PC-9 (cell line): ENCODE measurements around the gene DNAH7. TPM values are rescaled to one million over a fixed set of nuclear protein-coding genes. Genes with fewer than 3 reads are reported as not detected.

ENCODE experiments used
- BruUV-seq: library from RNA; stranded (reverse); fragments of 400-500 nt; replicated peaks from 2 replicates; lab custom pipeline; 2021; lab: Mats Ljungman, UMichigan
- CTCF ChIA-PET: fragments of 300-600 bp; sonication (Branson Sonifier 250); formaldehyde crosslinking; loops from one replicate; lab custom pipeline; 2022; ENCODE audit warnings: antibody characterized with exemption; lab: Charles Lee
- POLR2A ChIA-PET: fragments of 300-600 bp; sonication (Branson Sonifier 250); formaldehyde crosslinking; loops from one replicate; lab custom pipeline; 2022; ENCODE audit warnings: antibody characterized with exemption; ENCODE audit not compliant: unreplicated experiment; lab: Charles Lee
- DNase-seq, 2 experiments: peaks; one replicate each; pipeline versions ENCODE4 v3.0.0 to v3.0.0-alpha.2; 2015 to 2022; ENCODE audit warnings: mixed read lengths in 1 of 2
- H2AFZ ChIP-seq: fragments of 200-600 bp; sonication (generic); 2 replicates; pipeline ENCODE4 v1.8.1; 2017; ENCODE audit warnings: antibody characterized with exemption
- H3F3A ChIP-seq: fragments of 200-600 bp; sonication (generic); 2 replicates; pipeline ENCODE4 v1.8.1; 2017; ENCODE audit warnings: antibody characterized with exemption, mild to moderate bottlenecking, low read depth; ENCODE audit not compliant: insufficient read depth
- H3K27ac ChIP-seq: fragments of 200-600 bp; sonication (generic); 2 replicates; pipeline ENCODE4 v1.6.1; 2016; ENCODE audit warnings: mixed run types
- H3K27me3 ChIP-seq: fragments of 200-600 bp; sonication (generic); 2 replicates; pipeline ENCODE4 v1.6.1; 2016; ENCODE audit warnings: low read depth, mixed run types; ENCODE audit not compliant: insufficient read depth
- H3K36me3 ChIP-seq: fragments of 200-600 bp; sonication (generic); 2 replicates; pipeline ENCODE4 v1.6.1; 2016; ENCODE audit warnings: low read depth, mixed run types
- H3K4me1 ChIP-seq: fragments of 200-600 bp; sonication (generic); replicated peaks from 2 replicates; pipeline ENCODE4 v1.6.1; 2016; ENCODE audit warnings: mixed run types; ENCODE audit not compliant: insufficient read depth
- H3K4me2 ChIP-seq: fragments of 200-600 bp; sonication (generic); 2 replicates; pipeline ENCODE4 v1.6.1; 2017; ENCODE audit warnings: mixed run types
- H3K4me3 ChIP-seq: fragments of 200-600 bp; sonication (generic); 2 replicates; pipeline ENCODE4 v1.6.1; 2016; ENCODE audit warnings: mixed run types
- H3K79me2 ChIP-seq: fragments of 200-600 bp; sonication (generic); 2 replicates; pipeline ENCODE4 v1.6.1; 2017; ENCODE audit warnings: low read depth, mixed run types
- H3K9me2 ChIP-seq: fragments of 200-600 bp; sonication (generic); 2 replicates; pipeline ENCODE4 v1.8.1; 2017; ENCODE audit warnings: mild to moderate bottlenecking; ENCODE audit not compliant: insufficient read depth
- H3K9me3 ChIP-seq: fragments of 200-600 bp; sonication (generic); 2 replicates; pipeline ENCODE4 v1.8.1; 2016; ENCODE audit warnings: low read depth; ENCODE audit not compliant: insufficient read depth
- H4K20me1 ChIP-seq: fragments of 200-600 bp; sonication (generic); 2 replicates; pipeline ENCODE4 v1.8.1; 2017; ENCODE audit not compliant: insufficient read depth
- EZH2 ChIP-seq: fragments of 200-600 bp; sonication (generic); IDR thresholded peaks from 2 replicates; pipeline ENCODE4 v1.8.0; 2017; ENCODE audit warnings: antibody characterized with exemption, low read depth
- intact Hi-C: fragments of 100-400 bp; cut with micrococcal nuclease; formaldehyde crosslinking; loops from one replicate; pipeline ENCODE4 v1.10.0; 2022; ENCODE audit not compliant: unreplicated experiment
- total RNA-seq: library from RNA; stranded (reverse); gene quantifications from 2 replicates; pipeline ENCODE4 v1.2.3, GENCODE V29; 2021
- TF ChIP-seq, protein P1 (sequence below): fragments of 200-600 bp; sonication (generic); conservative IDR thresholded peaks from 2 replicates; pipeline ENCODE4 v1.6.1; 2017; ENCODE audit warnings: mixed run types, antibody characterized with exemption, mild to moderate bottlenecking, moderate library complexity

Gene DNAH7
- total RNA-seq, 1 experiment from 2014 or later, result 3.8 TPM

DNA sequence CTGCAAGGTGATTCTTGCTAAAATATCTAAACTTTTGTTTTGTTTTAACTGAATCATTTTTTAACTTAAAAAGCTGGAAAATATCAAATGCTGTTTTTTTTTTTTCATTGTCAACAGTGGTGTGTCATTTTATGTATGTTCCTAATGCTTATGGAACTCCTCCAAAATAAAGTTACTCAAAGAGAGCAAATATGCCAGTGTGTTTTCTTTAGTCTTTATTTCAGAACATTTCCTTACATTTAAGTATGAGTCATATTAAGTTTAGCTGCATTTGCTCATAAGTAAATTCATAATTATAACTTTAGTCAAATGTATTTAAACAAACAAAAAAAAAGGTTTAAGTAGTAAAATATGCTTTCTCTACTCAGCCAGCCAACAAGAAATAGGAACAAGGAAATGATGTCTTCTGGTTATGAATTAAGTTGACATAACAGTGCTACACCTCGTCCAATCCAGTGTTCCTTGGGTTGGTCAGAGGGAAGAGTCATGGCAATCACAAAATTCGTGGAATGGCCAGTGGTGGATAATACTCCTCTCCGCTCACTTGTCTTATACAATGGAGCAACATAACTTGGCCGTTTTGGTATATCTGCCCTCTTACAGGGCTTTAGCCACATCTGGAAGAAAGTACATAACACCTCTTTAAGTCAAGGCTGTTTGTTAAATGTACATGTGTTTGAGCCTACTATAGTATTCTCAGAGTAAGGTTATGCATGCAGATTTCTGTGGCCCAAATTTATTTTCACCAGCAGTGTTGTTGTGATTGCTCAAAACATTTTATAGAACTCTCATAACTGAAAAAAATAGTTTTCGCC, 330.9 kb downstream of the DNAH7 start:
- POLR2A ChIA-PET, result no interaction called here
- Histone ChIP-seq H3K27ac (no peak overlapping the region), H4K20me1 (no peaks in the 10 kb centered on the region), H3K9me2 (no peaks in the 10 kb centered on the region), H3K36me3 (no peaks in the 10 kb centered on the region), H3F3A (no peaks in the 10 kb centered on the region), H2AFZ (no peak overlapping the region), H3K79me2 (no peaks in the 10 kb centered on the region), H3K4me2 (no peak overlapping the region), H3K27me3 (no peaks in the 10 kb centered on the region), H3K4me3 (no peak overlapping the region), H3K9me3 (no peaks in the 10 kb centered on the region; the same call in 1 of the 2 replicates), H3K4me1 (no peaks in the 10 kb centered on the region)
- DNase-seq, result no peak
- CTCF ChIA-PET, result no interaction called here
- intact Hi-C loops, result no loop called here
- BruUV-seq, result no TSS peak
- TF ChIP-seq, protein P1, sequence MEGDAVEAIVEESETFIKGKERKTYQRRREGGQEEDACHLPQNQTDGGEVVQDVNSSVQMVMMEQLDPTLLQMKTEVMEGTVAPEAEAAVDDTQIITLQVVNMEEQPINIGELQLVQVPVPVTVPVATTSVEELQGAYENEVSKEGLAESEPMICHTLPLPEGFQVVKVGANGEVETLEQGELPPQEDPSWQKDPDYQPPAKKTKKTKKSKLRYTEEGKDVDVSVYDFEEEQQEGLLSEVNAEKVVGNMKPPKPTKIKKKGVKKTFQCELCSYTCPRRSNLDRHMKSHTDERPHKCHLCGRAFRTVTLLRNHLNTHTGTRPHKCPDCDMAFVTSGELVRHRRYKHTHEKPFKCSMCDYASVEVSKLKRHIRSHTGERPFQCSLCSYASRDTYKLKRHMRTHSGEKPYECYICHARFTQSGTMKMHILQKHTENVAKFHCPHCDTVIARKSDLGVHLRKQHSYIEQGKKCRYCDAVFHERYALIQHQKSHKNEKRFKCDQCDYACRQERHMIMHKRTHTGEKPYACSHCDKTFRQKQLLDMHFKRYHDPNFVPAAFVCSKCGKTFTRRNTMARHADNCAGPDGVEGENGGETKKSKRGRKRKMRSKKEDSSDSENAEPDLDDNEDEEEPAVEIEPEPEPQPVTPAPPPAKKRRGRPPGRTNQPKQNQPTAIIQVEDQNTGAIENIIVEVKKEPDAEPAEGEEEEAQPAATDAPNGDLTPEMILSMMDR, result no peak
- no peak for TF ChIP-seq EZH2

DNA sequence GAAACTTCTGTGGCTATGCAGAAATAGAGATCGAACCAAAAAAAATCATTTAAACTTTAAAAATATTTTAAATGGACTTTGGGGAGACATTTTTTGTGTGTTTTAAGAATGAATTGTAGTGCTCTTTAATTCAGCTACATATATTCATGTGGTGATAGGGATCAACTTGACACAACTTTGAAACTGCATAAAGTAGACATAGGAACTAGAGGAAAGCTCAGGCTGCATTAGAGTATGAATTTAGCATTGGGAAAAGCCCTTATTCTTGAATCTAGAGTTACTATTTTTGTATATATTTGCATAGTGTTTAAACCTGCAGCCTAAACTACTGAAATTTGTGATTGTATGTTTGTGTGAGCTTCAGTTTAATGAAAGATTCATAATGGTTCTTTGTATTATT, 333.3 kb downstream of the DNAH7 start:
- H4K20me1 ChIP-seq, result no peaks in the 10 kb centered on the region
- no peaks in the 10 kb centered on the region; the same call in 1 of the 2 replicates for H3K9me3 ChIP-seq
- H2AFZ ChIP-seq, result no peak overlapping the region
- ChIA-PET POLR2A (no interaction called here), CTCF (no interaction called here)
- H3K4me3 ChIP-seq, result no peak overlapping the region
- no peaks in the 10 kb centered on the region for H3K36me3 ChIP-seq
- intact Hi-C loops, result no loop called here
- no peaks in the 10 kb centered on the region for H3K27me3 ChIP-seq
- H3K4me2 ChIP-seq, result no peak overlapping the region
- BruUV-seq, result no TSS peak
- no peaks in the 10 kb centered on the region for H3K9me2 ChIP-seq
- DNase-seq, result no peak
- TF ChIP-seq, protein P1, result no peak
- TF ChIP-seq EZH2, result no peak
- H3F3A ChIP-seq, result no peaks in the 10 kb centered on the region
- H3K4me1 ChIP-seq, result no peaks in the 10 kb centered on the region
- H3K27ac ChIP-seq, result no peak overlapping the region
- no peaks in the 10 kb centered on the region for H3K79me2 ChIP-seq

DNA sequence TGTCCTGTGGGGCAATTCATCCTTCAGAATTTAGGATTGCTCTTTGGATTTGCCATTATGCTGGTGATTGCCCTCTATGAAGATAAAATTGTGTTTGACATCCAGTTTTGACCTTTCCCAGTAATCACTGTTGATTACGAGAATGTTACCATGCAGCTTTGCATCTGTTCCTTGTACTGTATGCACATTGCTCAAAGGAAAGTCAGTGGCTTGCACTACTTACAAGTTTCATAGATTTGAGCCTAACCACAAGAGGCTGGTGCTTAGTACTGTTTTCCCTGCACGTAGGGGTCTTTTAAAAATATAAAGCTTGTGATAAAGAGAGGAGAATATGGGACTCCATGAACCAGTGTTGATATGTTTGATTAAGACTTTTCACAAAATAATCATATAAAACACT, 333.7 kb downstream of the DNAH7 start:
- Histone ChIP-seq H2AFZ (no peak overlapping the region), H3K9me3 (no peaks in the 10 kb centered on the region; the same call in 1 of the 2 replicates), H3K9me2 (no peaks in the 10 kb centered on the region), H3K4me2 (no peak overlapping the region), H3K27me3 (no peaks in the 10 kb centered on the region), H3K27ac (no peak overlapping the region), H3K4me1 (no peaks in the 10 kb centered on the region), H3F3A (no peaks in the 10 kb centered on the region), H4K20me1 (no peaks in the 10 kb centered on the region), H3K79me2 (no peaks in the 10 kb centered on the region), H3K36me3 (no peaks in the 10 kb centered on the region), H3K4me3 (no peak overlapping the region)
- no peak for TF ChIP-seq EZH2
- TF ChIP-seq, protein P1, result no peak
- DNase-seq, result no peak
- no TSS peak for BruUV-seq
- CTCF ChIA-PET, result no interaction called here
- intact Hi-C loops, result no loop called here
- POLR2A ChIA-PET, result no interaction called here
